ENCODE data around the gene KANSL1L.

Gene KANSL1L

GRCh38 chr2:209990838-209991237, 180.4 kb downstream of the KANSL1L start:
- no peak for DNase-seq

- DNase-seq: no peak
Observed at GRCh38 chr2:209988010-209988409, 183.2 kb downstream of the KANSL1L start.

- no peak for DNase-seq
Observed at GRCh38 chr2:209986415-209986814, 184.8 kb downstream of the KANSL1L start.

GRCh38 chr2:209985874-209986273, 185.3 kb downstream of the KANSL1L start:
- no peak for DNase-seq

- no peak for DNase-seq
Observed at GRCh38 chr2:209984291-209984690, 186.9 kb downstream of the KANSL1L start.

- peak in 1 of 2 donors; percentile 50 for DNase-seq
Observed at GRCh38 chr2:209977386-209978239, 193.6 kb downstream of the KANSL1L start.

GRCh38 chr2:209976698-209977385, 194.4 kb downstream of the KANSL1L start:
- DNase-seq: no peak

GRCh38 chr2:209974576-209974975, 196.6 kb downstream of the KANSL1L start:
- no peak for DNase-seq

- no peak for DNase-seq
Observed at GRCh38 chr2:209973328-209973727, 197.9 kb downstream of the KANSL1L start.

Data from CD4-positive, alpha-beta T cell treated with Interleukin-1 beta for 1 hour (primary cell).